Progenitor cell of endocrine pancreas (in vitro differentiated cells): ENCODE results near the gene GABARAP. TPM values are rescaled to one million over a fixed set of nuclear protein-coding genes. Genes with fewer than 3 reads are reported as not detected.
A peak's percentile ranks its signal among the peaks of the same experiment; 100 is the strongest.

ENCODE experiments used
- DNase-seq: peaks from one replicate; pipeline ENCODE4 v3.0.0; 2021; ENCODE audit warnings: low spot score; ENCODE audit not compliant: unreplicated experiment
- H3K27ac Mint-ChIP-seq: 2 replicates; pipeline ENCODE4 v1.8.0; 2021; ENCODE audit warnings: mild to moderate bottlenecking, moderate library complexity, mixed read lengths
- H3K27me3 Mint-ChIP-seq: 2 replicates; pipeline ENCODE4 v1.8.0; 2021; ENCODE audit warnings: mixed read lengths
- H3K36me3 Mint-ChIP-seq: 2 replicates; pipeline ENCODE4 v1.8.0; 2022; ENCODE audit warnings: mixed read lengths; ENCODE audit not compliant: insufficient read depth
- H3K4me1 Mint-ChIP-seq: 2 replicates; pipeline ENCODE4 v1.8.0; 2021; ENCODE audit warnings: low read depth, mixed read lengths
- H3K4me3 Mint-ChIP-seq: 2 replicates; pipeline ENCODE4 v1.8.0; 2021; ENCODE audit warnings: low read depth, mild to moderate bottlenecking, moderate library complexity, mixed read lengths
- H3K9me3 Mint-ChIP-seq: 2 replicates; pipeline ENCODE4 v1.8.0; 2021; ENCODE audit warnings: low read depth, mixed read lengths
- long read RNA-seq: library from polyadenylated mRNA; unstranded; transcript quantifications from one replicate; pipeline ENCODE4 v2.0.0, GENCODE V29; 2020
- total RNA-seq: library from RNA; stranded (reverse); gene quantifications from 2 replicates; pipeline ENCODE4 v1.2.1, GENCODE V29; 2021
- TF ChIP-seq, protein P1 (sequence below): fragments of 200-600 bp; sonication (generic); IDR thresholded peaks from one replicate; pipeline ENCODE4 v1.5.0; 2021; ENCODE audit warnings: antibody characterized with exemption, mild to moderate bottlenecking; ENCODE audit not compliant: unreplicated experiment

GABARAP gene
- total RNA-seq = 447 and 466 TPM in 2 replicates
- long read RNA-seq, transcript GABARAP-201 (4 exons, 1,634 nt) = major isoform, 41 of 46 reads
- long read RNA-seq, partial matches to known transcripts = 0 of 46 reads
- long read RNA-seq, other reads (novel, unspliced or antisense) = 2 of 46 reads

DNA sequence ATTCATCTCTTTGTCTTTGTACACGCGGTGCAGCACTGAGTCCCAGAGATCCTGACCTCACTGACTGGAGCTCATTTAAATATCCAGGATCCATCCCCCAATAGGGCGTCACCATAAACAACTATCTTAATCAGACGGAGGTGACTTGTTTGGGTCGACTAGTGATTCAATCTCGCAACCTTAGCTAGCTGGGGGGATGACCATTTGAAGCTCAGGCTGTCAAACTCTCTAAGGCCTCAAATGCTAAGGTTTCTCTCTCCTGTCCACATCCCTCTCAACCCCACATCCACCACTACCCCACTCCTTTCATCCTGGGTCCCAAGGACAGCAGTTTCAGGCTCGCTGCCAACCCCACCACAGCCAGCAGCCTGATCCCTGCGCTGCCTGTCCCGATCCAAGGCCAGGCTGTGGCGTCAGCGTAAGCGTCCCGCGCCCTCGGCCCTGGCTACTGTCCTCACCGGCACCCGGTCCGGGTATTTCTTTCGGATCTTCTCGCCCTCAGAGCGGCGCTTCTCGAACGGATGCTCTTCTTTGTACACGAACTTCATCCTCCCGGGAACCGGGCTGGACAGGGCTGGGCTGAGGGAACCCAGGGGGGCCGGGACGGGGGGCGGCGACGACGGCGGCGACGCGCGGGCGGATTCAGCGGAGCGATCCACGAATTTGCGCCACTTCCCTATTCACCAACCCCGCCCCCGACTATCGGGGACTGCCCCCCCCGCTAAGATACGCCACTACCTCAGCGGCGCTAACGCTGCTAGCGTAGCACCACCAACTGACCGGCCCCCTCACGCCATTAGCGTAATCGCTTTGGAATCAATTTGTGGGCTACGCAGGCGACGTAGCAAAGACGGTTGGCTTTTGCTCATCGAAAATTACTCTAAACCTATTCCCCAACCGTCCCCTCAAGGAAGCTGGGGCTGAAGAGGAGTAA lies at the start of gene GABARAP:
TSS of gene GABARAP (minus strand) at position 667 of the 934 bp plus-strand sequence. CDS start at position 548, 119 bp downstream.
- peak within 1 kb of the TSS; percentile 100 for H3K27ac Mint-ChIP-seq
- peaks cover 27% of the 10 kb centered on the region for H3K4me1 Mint-ChIP-seq
- H3K9me3 Mint-ChIP-seq = no peaks in the 10 kb centered on the region
- H3K27me3 Mint-ChIP-seq = no peaks in the 10 kb centered on the region
- H3K36me3 Mint-ChIP-seq = peaks cover 21% of the 10 kb centered on the region
- peak within 1 kb of the TSS; percentile 97 for H3K4me3 Mint-ChIP-seq
- TF ChIP-seq, protein P1, sequence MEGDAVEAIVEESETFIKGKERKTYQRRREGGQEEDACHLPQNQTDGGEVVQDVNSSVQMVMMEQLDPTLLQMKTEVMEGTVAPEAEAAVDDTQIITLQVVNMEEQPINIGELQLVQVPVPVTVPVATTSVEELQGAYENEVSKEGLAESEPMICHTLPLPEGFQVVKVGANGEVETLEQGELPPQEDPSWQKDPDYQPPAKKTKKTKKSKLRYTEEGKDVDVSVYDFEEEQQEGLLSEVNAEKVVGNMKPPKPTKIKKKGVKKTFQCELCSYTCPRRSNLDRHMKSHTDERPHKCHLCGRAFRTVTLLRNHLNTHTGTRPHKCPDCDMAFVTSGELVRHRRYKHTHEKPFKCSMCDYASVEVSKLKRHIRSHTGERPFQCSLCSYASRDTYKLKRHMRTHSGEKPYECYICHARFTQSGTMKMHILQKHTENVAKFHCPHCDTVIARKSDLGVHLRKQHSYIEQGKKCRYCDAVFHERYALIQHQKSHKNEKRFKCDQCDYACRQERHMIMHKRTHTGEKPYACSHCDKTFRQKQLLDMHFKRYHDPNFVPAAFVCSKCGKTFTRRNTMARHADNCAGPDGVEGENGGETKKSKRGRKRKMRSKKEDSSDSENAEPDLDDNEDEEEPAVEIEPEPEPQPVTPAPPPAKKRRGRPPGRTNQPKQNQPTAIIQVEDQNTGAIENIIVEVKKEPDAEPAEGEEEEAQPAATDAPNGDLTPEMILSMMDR = no peak
- DNase-seq = peak; percentile 88

DNA sequence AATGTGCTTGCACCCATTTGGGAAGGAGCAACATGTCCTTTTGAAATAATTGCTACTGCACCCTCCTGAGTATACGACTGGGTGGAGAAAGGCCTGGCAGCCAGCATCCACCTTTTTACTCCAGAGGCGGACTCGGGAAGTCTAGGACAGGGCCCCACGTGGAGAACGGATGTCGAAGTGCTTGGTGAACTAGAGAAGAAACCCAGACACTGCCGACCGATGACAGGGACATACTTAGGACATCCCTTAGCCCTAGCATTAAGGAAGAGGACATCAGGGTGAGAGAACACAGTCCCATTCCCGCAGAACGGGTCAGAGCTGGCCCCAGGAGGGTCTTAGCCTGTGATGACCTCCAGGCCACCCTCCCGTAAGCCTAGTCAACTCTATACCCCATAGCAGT lies 48.4 kb upstream of the GABARAP start:
- peaks cover 49% of the 10 kb centered on the region for H3K27me3 Mint-ChIP-seq
- no peak overlapping the region for H3K27ac Mint-ChIP-seq
- H3K9me3 Mint-ChIP-seq = no peaks in the 10 kb centered on the region
- H3K4me3 Mint-ChIP-seq = no peak overlapping the region
- no peaks in the 10 kb centered on the region for H3K36me3 Mint-ChIP-seq
- TF ChIP-seq, protein P1 = no peak
- DNase-seq = no peak
- peaks cover 7% of the 10 kb centered on the region for H3K4me1 Mint-ChIP-seq

DNA sequence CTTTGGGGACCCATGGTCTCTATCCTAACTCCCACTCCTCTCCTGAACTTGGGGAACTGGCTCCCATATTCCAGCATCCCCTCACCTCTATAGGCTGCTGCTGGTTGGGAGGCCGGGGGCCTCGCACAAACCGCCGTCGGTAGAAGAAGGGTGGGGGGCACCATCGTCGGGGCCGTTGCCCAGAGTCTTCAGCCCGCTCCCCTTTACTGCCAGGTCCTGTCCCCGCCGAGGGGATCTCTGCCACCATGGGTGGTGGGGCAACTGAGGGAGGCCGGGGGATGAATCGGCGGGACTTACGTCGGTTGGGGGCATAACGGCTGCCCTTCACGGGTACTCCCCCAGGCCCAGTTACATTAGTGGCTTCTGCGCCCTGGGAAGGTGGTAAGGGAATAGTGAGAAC lies 47.9 kb upstream of the GABARAP start:
- no peaks in the 10 kb centered on the region for H3K36me3 Mint-ChIP-seq
- TF ChIP-seq, protein P1 = no peak
- H3K27ac Mint-ChIP-seq = no peak overlapping the region
- no peak for DNase-seq
- no peak overlapping the region for H3K4me3 Mint-ChIP-seq
- no peaks in the 10 kb centered on the region for H3K9me3 Mint-ChIP-seq
- H3K27me3 Mint-ChIP-seq = peaks cover 44% of the 10 kb centered on the region
- peaks cover 4% of the 10 kb centered on the region for H3K4me1 Mint-ChIP-seq

DNA sequence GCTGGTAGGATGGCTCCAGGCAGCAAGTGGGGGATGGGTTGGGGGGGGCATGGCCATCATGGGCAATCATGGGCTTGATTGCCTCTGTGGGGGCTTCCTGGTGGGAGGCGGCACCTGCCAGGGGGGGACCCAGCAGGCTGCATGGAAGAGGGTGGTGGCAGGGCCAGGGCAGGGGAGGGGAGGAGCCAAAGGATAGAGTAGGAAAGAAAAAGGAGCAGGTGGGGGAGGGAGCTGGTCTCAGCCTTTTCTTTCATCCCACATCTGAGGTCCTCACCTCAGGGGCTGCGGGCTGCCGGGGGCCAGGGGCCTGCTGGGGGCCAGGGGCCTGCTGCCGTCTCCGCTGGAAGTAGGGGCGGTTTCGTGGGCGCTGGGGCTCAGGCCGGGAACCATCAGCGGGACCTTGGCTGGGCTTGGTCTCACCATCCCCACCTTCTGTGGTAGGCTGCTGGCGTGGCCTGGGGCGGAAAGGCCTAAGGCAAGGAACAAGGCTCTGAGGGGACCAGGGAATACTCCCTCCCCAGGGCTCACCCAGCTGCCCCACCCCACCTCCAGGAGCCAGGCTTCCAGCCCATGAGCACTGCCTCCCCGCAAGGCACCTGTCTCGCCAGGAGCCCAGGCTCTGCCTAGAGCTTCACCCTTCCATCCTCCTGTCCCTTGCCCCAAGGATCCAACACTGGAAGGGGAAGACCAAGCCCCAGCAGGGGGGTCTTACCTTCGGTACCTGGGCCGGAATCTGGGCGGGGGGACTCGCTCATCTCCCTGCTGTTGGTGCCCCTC lies 47.2 kb upstream of the GABARAP start:
- H3K4me1 Mint-ChIP-seq = peaks cover 2% of the 10 kb centered on the region
- no peak overlapping the region for H3K27ac Mint-ChIP-seq
- H3K4me3 Mint-ChIP-seq = no peak overlapping the region
- no peak for DNase-seq
- H3K27me3 Mint-ChIP-seq = peaks cover 40% of the 10 kb centered on the region
- H3K36me3 Mint-ChIP-seq = no peaks in the 10 kb centered on the region
- H3K9me3 Mint-ChIP-seq = no peaks in the 10 kb centered on the region
- TF ChIP-seq, protein P1 = no peak

DNA sequence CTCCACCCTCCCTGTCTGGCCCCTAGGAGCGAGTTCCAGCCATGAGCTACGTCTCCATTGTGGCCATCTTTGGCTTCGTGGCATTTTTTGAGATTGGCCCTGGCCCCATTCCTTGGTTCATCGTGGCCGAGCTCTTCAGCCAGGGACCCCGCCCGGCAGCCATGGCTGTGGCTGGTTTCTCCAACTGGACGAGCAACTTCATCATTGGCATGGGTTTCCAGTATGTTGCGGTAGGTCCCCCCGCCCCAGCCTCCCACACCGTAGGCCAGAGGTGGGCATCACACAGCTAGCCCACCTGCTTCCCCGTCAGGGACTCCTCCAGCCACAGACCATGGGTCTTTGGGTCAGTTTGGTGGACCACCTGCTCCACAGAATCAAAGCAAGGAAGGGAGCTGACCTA lies 43.4 kb upstream of the GABARAP start:
- H3K9me3 Mint-ChIP-seq = no peaks in the 10 kb centered on the region
- no peak overlapping the region for H3K4me3 Mint-ChIP-seq
- no peaks in the 10 kb centered on the region for H3K36me3 Mint-ChIP-seq
- H3K27me3 Mint-ChIP-seq = peaks cover 30% of the 10 kb centered on the region
- peaks cover 2% of the 10 kb centered on the region for H3K4me1 Mint-ChIP-seq
- TF ChIP-seq, protein P1 = no peak
- no peak for DNase-seq
- no peak overlapping the region for H3K27ac Mint-ChIP-seq
